SJCRH30 (cell line): ENCODE measurements around the gene LRCH2. TPM values are rescaled to one million over a fixed set of nuclear protein-coding genes. Genes with fewer than 3 reads are reported as not detected.

Source experiments
- DNase-seq, 2 experiments: peaks; one replicate each; pipeline ENCODE4 v3.0.0-alpha.2; 2015 to 2020
- H3K27ac ChIP-seq: fragments of 250-450 bp; sonication (Bioruptor Pico); 2 replicates; pipeline ENCODE4 v1.5.1; 2020; ENCODE audit warnings: mild to moderate bottlenecking, moderate library complexity
- H3K27me3 ChIP-seq: fragments of 250-450 bp; sonication (Bioruptor Pico); 2 replicates; pipeline ENCODE4 v1.5.1; 2020; ENCODE audit warnings: mild to moderate bottlenecking, moderate library complexity
- H3K36me3 ChIP-seq: fragments of 250-450 bp; sonication (Bioruptor Pico); 2 replicates; pipeline ENCODE4 v1.5.1; 2020; ENCODE audit warnings: mild to moderate bottlenecking, moderate library complexity
- H3K4me1 ChIP-seq: fragments of 250-450 bp; sonication (Bioruptor Pico); 2 replicates; pipeline ENCODE4 v1.5.1; 2020; ENCODE audit warnings: mild to moderate bottlenecking, moderate library complexity
- H3K4me3 ChIP-seq: fragments of 250-450 bp; sonication (Bioruptor Pico); 2 replicates; pipeline ENCODE4 v1.5.1; 2020; ENCODE audit warnings: mild to moderate bottlenecking, moderate library complexity
- H3K9me3 ChIP-seq: fragments of 250-450 bp; sonication (Bioruptor Pico); replicated peaks from 2 replicates; pipeline ENCODE4 v1.5.1; 2020; ENCODE audit warnings: mild to moderate bottlenecking, moderate library complexity
- total RNA-seq: library from RNA; depleted of rRNA; stranded (reverse); fragments of >200 nt; shearing (Covaris generic); gene quantifications from 2 replicates; pipeline ENCODE4 v1.2.3, GENCODE V29; 2014

The LRCH2 gene
- total RNA-seq, 1 experiment from 2014 or later, result 21.7 TPM

DNA sequence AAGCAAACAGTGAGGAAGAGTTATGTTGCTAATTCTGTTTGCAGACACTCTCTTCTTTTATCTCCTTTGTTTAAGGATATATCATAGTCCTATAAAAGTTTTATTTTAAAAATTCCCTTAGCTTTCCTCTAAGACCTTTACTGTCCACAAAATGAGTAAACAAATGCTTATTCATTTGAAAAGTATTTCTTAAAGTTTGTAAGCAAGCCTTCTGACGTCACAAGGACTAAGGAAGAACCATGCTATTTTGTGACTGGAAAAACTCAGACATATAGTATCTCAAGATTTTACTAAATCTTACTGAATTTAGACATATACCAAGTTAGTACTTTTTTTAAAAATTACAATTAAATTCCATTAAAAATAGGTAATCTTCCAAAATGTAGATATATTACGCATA is 49.9 kb downstream of the LRCH2 start:
- H3K27ac ChIP-seq, result no peak overlapping the region

DNA sequence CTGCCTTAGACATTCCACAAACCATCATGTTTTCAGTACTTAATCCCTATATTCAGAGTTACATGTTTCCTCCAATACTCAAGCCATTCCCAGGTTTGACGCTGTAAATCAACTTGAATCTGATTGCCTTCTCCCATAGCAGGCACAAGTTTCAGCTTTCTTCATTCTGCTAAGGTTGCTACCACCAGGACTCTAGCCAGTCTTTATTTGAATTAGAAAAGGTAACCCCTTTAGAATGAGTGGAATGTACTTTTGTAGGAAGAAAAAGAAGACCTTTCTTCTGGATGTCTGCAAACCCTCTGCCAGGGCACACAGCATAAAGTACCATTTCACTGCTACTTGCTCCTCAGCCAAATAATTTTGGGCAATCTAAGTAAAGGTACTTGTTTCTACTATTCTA is 55.4 kb downstream of the LRCH2 start:
- Histone ChIP-seq H3K4me1 (no peaks in the 10 kb centered on the region), H3K27me3 (no peaks in the 10 kb centered on the region), H3K36me3 (peaks cover 9% of the 10 kb centered on the region; the same call in 1 of the 2 replicates), H3K4me3 (no peak overlapping the region), H3K27ac (no peak overlapping the region), H3K9me3 (no peaks in the 10 kb centered on the region)
- DNase-seq, result no peak

More for the DNA sequence above, 49.9 kb downstream of the LRCH2 start:
- Histone ChIP-seq H3K4me3 (no peak overlapping the region), H3K27me3 (no peaks in the 10 kb centered on the region), H3K9me3 (no peaks in the 10 kb centered on the region), H3K36me3 (peaks cover 7% of the 10 kb centered on the region; the same call in 1 of the 2 replicates), H3K4me1 (no peaks in the 10 kb centered on the region)
- DNase-seq, result no peak

DNA sequence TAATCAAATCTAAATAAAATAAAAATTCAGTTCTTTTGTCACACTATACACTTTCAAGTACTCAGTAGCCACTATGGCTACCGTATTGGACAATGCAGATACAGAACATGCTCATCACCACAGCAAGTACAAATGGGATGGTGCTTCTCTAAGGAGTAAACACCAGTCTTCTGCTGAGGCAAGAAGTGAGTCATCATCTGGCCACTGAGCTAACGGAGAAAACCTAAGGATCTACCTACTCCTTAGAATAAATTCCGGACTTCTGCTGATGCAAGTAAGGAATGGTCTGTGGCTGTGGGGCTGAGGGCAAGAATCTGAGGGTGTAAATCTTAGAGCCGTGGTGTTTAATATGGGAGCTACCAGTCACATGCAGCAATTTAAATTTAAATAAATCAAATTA is 56.0 kb downstream of the LRCH2 start:
- DNase-seq, result no peak

DNA sequence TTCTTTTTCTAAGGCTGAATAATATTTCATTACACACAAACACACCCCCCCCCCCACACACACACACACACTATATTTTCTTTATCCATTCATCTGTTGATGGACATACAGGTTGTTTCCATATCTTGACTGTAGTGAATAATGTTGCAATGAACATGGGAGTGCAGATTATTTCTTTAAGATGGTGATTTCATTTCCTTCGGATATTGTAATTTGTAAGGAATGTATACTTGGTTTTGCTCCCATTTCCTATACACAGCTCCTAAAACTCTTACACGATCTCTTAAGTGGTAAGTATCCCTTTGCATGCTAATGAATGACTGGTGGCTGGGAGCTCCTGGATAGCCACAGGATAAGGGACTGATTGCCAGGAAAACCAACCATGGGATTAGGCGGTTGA is 59.3 kb downstream of the LRCH2 start:
- no peak for DNase-seq
- Histone ChIP-seq H3K27me3 (no peaks in the 10 kb centered on the region), H3K36me3 (peaks cover 6% of the 10 kb centered on the region; the same call in 1 of the 2 replicates), H3K4me1 (no peaks in the 10 kb centered on the region), H3K4me3 (no peak overlapping the region), H3K9me3 (no peaks in the 10 kb centered on the region), H3K27ac (no peak overlapping the region)

More for the DNA sequence above, 56.0 kb downstream of the LRCH2 start:
- Histone ChIP-seq H3K4me1 (no peaks in the 10 kb centered on the region), H3K36me3 (peaks cover 9% of the 10 kb centered on the region; the same call in 1 of the 2 replicates), H3K27me3 (no peaks in the 10 kb centered on the region), H3K27ac (no peak overlapping the region), H3K4me3 (no peak overlapping the region), H3K9me3 (no peaks in the 10 kb centered on the region)

DNA sequence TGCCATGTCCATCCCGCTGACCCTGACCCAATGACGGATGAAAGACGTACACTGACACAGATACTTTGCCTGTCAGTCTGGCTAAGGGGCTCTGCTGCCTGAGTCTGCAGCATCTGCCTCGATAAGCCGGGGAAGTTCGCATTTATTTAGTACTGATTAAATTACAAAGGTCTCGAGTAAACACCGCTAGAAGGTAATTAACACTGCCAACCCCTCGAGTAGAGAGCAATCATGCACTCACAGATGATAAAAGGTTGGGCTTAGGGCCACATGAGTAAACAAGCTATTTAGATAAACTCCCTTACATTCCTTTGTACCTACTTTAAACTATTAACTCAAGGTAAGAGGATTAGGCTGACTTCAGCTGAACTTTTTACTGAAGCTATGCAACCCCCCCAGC is 60.7 kb downstream of the LRCH2 start:
- Histone ChIP-seq H3K9me3 (no peaks in the 10 kb centered on the region), H3K36me3 (no peaks in the 10 kb centered on the region; the same call in 1 of the 2 replicates), H3K27me3 (no peaks in the 10 kb centered on the region), H3K27ac (no peak overlapping the region), H3K4me3 (no peak overlapping the region), H3K4me1 (no peaks in the 10 kb centered on the region)
- no peak for DNase-seq

DNA sequence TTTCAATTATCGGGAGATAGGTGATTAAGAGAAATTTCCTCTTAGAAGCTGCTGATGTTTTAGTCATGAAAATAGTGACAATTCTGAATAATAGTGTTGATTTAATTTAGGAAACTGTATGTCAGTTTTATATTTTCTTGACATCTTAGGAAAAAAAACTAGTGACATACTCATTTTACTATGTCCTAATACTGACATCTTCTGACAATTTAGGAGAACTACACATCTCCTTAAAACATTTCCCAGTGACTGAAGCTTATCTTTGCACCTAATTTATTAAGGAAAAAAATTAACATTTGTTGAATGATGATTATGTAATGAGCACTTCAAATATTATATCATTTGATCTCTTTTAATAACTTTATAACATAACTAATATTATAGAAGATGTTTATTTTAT is 86.7 kb downstream of the LRCH2 start:
- DNase-seq, result peak in 1 of 2 experiments; percentile 53

DNA sequence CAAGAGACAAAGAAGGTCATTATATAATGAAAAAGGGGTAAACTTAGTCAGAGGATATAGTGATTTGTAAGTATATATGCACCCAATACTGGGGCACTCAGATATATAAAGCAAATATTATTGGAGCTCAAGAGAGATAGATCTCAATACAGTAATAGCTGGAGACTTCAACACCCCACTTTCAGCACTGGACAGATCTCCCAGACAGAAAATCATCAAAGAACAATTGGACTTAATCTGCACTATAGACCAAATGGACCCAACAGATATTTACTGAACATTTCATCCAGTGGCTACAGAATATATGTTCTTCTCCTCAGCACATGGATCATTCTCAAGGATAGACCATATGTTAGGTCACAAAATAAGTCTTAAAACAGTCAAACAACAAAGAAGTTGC is 91.8 kb downstream of the LRCH2 start:
- DNase-seq, result no peak
- Histone ChIP-seq H3K36me3 (no peaks in the 10 kb centered on the region), H3K27me3 (no peaks in the 10 kb centered on the region), H3K27ac (no peak overlapping the region), H3K4me1 (no peaks in the 10 kb centered on the region), H3K9me3 (no peaks in the 10 kb centered on the region), H3K4me3 (no peak overlapping the region)

More for the DNA sequence above, 86.7 kb downstream of the LRCH2 start:
- Histone ChIP-seq H3K36me3 (no peaks in the 10 kb centered on the region), H3K4me1 (no peaks in the 10 kb centered on the region), H3K27ac (no peak overlapping the region), H3K9me3 (no peaks in the 10 kb centered on the region), H3K4me3 (no peak overlapping the region), H3K27me3 (no peaks in the 10 kb centered on the region)

DNA sequence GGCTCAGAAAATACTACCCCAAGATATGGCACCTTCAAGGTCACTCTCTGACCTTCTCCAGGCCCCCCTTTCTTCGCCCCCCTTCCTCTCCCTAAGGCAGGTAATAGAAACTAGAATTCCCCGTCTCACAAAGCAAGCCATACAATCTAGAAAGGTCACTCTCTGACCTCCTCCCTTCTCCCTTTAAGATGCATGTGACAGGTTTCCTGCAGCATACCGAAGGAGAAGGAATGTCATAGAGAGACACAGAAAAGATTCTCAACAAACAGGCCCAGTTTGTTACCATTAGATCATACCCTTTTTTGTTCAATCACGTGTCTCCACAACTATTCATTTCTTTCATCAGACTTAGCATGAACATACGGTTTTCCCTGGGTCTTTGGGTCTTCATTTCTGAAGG is 95.9 kb downstream of the LRCH2 start:
- H3K9me3 ChIP-seq, result no peaks in the 10 kb centered on the region
- H3K36me3 ChIP-seq, result no peaks in the 10 kb centered on the region
- H3K27me3 ChIP-seq, result no peaks in the 10 kb centered on the region
- no peak overlapping the region for H3K4me3 ChIP-seq
- no peak overlapping the region for H3K27ac ChIP-seq
- peaks cover 13% of the 10 kb centered on the region; the same call in 1 of the 2 replicates for H3K4me1 ChIP-seq
- DNase-seq, result no peak

DNA sequence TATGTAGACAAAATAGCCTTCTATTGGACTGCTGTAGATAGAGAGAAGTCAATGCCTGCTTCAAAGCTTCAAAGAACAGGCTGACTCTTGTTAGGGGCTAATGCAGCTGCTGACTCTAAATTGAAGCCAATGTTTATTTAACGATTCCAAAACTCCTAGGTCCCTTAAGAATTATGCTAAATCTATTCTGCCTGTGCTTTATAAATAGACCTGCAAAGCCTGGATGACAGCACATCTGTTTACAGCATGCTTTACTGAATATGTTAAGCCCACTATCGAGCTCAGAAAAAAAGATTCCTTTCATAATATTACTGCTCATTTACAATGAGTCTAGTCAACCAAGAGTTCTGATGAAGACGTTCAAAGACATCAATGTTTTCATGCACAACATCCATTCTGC is 99.5 kb downstream of the LRCH2 start:
- Histone ChIP-seq H3K27me3 (no peaks in the 10 kb centered on the region), H3K9me3 (no peaks in the 10 kb centered on the region), H3K27ac (no peak overlapping the region), H3K36me3 (no peaks in the 10 kb centered on the region), H3K4me1 (peaks cover 13% of the 10 kb centered on the region; the same call in 1 of the 2 replicates), H3K4me3 (no peak overlapping the region)
- peak; percentile 35 to 73 for DNase-seq

DNA sequence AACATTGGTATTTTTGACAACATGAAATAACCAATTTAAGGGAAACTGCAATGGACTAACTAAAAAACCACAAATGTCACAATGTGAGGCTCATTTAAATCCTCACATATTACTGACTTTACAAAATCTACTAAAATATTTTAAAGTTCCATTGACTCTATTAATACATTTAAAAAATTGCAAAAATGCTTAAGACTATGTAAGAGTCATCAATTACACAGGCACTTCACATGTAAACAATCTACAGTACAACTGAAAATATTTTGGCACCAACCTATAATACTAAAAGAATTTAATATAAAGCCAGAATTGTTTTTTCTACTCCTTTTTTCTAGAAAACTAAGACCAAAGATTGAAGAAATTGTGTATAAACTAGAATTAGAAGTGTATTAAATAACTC is 121.5 kb downstream of the LRCH2 start:
- Histone ChIP-seq H3K27ac (no peak overlapping the region), H3K27me3 (no peaks in the 10 kb centered on the region), H3K36me3 (no peaks in the 10 kb centered on the region), H3K9me3 (no peaks in the 10 kb centered on the region), H3K4me1 (no peaks in the 10 kb centered on the region), H3K4me3 (no peak overlapping the region)
- no peak for DNase-seq

DNA sequence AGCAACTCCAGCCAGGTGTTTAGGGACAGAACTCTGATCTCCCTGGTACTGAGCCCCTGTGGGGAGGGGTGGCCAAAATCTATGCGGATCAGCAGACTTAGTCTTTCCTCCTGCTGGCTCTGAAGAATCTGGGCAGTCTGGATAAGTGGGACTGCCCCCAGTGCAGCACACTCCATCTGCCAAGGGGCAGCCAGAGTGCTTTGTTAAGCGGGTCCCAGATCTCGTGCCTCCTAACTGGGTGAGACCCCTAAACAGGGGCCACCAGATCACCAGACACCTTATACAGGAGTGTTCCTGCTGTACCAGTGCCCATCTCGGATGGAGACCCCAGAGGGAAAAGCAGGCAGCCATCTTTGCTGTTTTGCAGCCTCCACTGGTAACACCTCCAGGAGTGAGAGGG is 135.0 kb downstream of the LRCH2 start:
- H3K27me3 ChIP-seq, result no peaks in the 10 kb centered on the region
- H3K9me3 ChIP-seq, result no peaks in the 10 kb centered on the region
- no peak overlapping the region for H3K27ac ChIP-seq
- no peaks in the 10 kb centered on the region for H3K4me1 ChIP-seq
- H3K36me3 ChIP-seq, result no peaks in the 10 kb centered on the region
- DNase-seq, result no peak
- no peak overlapping the region for H3K4me3 ChIP-seq

DNA sequence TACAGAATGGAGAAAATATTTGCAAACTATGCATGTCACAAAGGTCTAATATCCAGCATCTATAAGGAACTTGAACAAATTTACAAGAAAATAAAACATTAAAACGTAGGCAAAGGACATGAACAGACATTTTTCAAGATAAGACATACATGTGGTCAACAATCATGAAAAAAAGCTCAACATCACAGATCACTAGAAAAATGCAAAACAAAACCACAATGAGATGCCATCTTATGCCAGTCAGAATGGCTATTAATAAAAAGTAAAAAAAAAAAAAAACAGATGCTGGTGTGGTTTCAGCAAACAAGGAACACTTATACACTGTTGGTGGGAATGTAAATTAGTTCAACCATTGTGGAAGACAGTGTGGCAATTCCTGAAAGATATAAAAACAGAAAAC is 140.7 kb downstream of the LRCH2 start:
- H3K4me1 ChIP-seq, result no peaks in the 10 kb centered on the region
- no peaks in the 10 kb centered on the region for H3K36me3 ChIP-seq
- no peaks in the 10 kb centered on the region for H3K27me3 ChIP-seq
- H3K27ac ChIP-seq, result no peak overlapping the region
- no peaks in the 10 kb centered on the region for H3K9me3 ChIP-seq
- DNase-seq, result no peak
- H3K4me3 ChIP-seq, result no peak overlapping the region

DNA sequence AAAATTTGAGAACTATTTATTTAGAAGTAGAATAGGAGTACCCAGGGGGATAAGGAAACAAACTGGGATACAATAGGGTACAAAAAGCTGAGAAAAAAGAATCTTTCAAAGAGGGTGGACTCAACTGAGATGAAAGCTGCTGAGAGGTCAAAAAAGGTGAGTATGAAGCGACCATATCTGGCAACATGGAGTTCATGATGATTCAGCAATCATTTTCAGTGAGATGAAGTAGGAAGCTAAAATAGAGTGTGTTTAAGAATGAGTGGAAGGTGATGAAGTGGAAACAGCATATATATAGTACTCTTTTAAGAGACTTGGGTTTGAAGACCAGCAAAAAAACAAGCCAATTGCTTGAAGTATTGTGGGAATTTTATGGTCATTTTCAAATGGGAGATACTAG is 144.5 kb downstream of the LRCH2 start:
- Histone ChIP-seq H3K4me3 (no peak overlapping the region), H3K9me3 (no peaks in the 10 kb centered on the region), H3K27ac (no peak overlapping the region), H3K36me3 (no peaks in the 10 kb centered on the region), H3K27me3 (no peaks in the 10 kb centered on the region), H3K4me1 (no peaks in the 10 kb centered on the region)
- DNase-seq, result no peak

DNA sequence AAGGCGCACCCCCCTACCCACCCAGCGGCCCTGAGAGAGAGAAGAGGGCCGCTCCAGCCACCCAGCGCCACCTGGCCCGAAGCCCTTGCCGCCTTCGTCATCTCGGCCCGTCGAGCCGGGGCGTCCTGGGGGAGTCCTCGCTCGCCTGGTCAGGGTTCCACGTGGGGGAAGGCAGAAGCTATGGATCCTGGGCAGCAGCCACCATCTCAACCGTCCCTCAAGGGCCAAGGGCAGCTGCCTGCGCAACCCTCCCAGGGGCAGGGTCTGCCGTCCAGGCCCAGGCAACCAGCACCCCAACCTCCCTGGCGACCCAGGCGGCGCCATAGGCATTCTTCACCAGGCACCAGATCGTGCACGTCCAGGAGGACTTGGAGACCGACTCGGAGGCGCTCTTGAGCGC is 165.0 kb downstream of the LRCH2 start:
- DNase-seq, result no peak
- no peaks in the 10 kb centered on the region for H3K36me3 ChIP-seq

DNA sequence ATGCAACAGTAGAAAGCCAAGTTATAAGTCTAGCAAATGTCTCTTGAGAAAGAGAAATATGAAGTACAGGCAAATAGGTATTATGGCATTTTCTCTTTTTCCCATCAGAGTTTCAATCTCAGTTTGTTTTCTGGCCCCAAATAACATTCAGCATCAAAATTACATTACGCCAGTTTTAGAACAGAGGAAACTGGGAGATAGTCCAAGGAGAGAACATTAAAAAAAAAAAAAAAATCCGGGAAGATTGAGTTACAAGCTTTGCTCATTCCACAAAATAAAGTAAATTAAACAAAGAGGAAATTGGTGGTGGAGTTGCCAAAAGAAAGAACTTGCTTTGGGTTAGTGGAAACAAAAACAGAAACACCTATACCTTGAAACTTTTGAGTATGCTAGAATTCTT is 166.1 kb downstream of the LRCH2 start:
- no peaks in the 10 kb centered on the region for H3K36me3 ChIP-seq
- no peaks in the 10 kb centered on the region for H3K4me1 ChIP-seq
- no peaks in the 10 kb centered on the region for H3K9me3 ChIP-seq
- H3K27ac ChIP-seq, result no peak overlapping the region
- no peak overlapping the region for H3K4me3 ChIP-seq
- DNase-seq, result no peak
- H3K27me3 ChIP-seq, result no peaks in the 10 kb centered on the region

More for the DNA sequence above, 165.0 kb downstream of the LRCH2 start:
- Histone ChIP-seq H3K4me3 (no peak overlapping the region), H3K4me1 (no peaks in the 10 kb centered on the region), H3K27ac (no peak overlapping the region), H3K9me3 (no peaks in the 10 kb centered on the region), H3K27me3 (no peaks in the 10 kb centered on the region)

DNA sequence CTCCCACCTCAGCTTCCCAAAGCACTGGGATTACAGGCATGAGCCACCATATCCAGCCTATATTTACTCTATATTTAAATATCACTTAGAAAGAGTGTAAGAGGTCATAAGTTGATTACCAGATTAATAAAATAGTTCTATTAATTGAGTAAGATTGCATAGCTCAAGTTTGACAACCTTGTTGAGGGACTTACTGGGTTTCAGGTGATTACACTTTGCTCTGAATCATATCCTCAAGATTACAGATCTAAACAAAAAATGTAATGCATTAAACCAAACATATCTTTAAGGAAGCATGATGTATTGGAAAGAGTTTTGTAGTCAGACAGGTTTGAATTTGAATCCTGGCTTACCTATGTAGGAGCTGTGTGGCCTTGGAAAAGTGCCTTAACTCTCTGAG is 168.6 kb downstream of the LRCH2 start:
- H3K27me3 ChIP-seq, result no peaks in the 10 kb centered on the region
- no peaks in the 10 kb centered on the region for H3K4me1 ChIP-seq
- H3K4me3 ChIP-seq, result no peak overlapping the region
- no peak for DNase-seq
- no peaks in the 10 kb centered on the region; the same call in 1 of the 2 replicates for H3K9me3 ChIP-seq
- no peak overlapping the region for H3K27ac ChIP-seq
- H3K36me3 ChIP-seq, result no peaks in the 10 kb centered on the region
